Stimulated activated CD8-positive, alpha-beta memory T cell treated with anti-CD3 and anti-CD28 coated beads, Interleukin-15, amount 100 ng/mL, for 1 hour (primary cell): ENCODE results near the gene CDH23.

Experiments used
- DNase-seq: peaks from one replicate; pipeline ENCODE4 v3.0.0-alpha.2; 2020; ENCODE audit warnings: low read depth

CDH23 gene

DNA sequence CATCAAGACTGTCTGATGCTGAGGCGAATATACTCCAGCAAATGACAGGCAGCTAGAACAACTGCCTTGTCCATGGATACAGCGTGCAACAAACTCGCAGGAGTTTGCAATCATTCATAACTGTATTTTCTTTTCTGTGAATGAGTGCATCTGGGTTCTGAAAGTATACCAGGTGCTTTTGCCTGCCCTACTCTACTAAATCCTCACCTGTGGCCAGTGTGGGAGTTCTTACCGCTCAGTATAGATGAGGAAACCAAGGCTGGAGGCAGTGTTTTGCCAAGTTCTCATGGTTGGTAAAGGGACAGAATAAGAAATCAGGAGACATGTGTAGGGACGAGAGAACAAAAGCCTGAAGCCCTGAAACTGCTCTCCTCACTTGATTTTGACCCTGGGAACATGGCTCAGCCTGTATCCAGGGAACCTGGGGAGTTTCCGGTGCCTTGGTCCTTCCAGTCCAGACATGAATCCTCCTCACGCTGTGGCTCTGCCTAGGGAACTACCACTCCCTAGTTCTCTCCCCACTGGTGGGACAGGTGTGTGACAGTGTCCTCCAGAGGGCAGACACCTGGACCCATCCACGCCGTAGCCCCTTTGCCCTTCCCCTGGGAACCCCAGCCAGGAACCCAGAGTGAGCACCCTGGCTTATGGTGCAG is 142.0 kb downstream of the CDH23 start:
- DNase-seq: no peak

DNA sequence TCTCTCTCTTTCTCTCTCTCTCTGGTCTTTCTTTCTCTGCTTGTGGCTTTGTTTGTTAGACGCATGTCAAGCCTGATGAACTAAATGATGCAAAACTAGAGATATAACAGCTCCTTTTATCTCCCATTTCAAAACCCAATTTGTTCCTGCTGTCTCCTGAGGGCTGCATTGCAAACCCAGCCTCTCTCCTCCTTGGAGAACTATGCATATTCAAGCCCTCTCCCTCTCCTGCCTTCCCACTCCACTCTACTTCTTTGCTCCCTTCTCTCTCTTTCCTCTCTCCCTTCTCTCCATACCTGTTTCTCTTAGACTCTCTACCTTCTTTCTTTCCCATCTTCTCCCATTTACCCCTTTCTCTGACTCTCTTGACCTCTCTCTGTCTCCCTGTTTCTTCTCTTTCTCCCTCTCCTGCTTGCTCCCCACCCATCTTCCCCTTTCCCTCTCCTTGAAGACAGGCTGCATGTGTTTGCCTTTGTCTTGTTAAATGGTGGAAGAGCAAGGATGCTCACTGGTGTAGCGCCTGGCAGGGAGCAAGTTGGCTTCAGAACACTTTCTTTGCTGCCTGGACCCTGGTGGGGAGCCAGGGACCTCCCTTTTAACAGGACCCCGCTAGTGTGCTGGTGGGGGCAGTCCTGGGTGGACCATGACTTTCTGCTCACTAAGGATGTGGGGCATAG is 142.9 kb downstream of the CDH23 start:
- no peak for DNase-seq

DNA sequence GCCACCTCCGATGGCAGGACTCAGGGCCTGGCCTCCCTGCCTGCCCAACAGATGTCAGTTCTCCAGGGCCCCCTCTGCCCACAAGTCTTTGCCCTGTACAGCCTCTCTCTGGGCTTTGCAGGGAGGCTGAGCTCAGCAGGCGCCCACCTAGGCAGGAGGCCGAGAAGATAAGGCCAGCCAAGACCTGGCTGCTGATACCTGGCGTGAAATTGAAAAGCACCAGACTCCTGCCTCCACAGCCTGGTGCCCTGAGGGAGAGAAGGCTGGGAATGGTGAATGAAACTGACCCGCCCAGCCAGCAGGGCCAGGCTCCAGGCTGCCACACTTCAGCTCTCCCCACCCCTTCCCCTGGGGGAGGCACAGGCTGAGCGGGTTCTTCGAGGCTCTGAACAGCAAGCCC is 145.8 kb downstream of the CDH23 start:
- no peak for DNase-seq

DNA sequence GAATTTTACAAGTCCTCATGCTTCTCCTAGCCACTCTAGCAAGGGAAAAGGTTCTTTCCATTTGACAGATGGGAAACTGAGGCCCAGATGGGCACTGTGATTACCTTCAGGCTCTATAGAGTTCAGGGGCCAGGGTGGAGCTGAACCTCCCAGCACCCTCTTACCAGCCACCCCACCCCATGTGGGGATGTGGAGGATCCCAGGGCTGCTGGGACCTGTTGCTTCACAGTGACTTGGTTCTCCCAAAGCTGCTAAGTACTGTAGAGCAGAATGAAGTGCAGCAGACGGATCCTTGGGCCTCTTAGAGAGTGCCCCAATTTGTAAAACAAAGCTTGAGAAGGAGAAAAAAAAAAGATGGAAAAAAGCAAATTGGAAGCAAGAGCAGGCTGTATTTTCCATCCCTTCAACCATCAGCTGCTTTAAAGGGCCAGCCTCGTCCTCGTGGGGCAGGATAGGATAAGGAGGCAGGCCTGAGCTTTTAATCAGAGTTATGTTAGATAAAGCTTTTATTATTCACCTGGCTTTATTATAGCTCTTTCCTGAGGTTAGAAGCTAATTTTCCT is 147.0 kb downstream of the CDH23 start:
- DNase-seq: no peak

DNA sequence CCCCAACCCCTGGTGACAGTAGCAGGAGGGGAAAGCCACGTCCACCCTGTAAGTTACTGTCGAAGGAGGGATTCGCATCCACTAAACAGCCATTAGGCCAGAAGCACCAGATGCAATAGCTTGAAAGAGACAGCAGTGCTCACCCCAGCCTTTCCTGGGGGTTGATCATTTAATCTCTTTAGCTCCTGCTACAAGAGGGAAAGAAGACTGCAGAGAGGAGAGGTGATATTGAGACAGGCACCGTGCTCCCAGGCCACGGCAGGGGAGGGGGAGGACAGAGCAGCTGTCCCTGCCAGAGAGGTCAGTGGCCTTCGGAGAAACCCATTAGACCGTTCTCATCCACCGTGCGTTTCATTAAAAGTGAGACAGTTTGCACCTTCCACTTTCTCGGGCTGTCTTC is 148.3 kb downstream of the CDH23 start:
- no peak for DNase-seq

DNA sequence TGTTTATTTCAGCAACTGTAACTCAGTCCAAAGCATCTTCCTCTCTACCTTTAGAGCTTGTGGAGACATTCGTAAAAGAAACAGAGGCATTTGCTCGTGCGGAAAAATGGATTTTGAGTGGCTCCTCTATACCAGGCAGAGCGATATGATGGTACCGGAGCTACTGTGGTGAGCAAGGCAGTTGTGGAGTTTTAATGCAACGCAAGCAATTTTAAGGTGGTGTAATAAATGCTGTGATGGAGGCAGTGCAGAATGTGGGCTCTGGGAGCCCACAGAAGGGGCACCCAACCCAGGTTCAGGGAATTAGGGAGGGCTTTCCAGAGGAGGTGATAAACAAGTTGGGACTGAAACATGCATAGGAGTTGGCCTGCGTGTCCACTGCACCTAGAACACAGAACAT is 149.5 kb downstream of the CDH23 start:
- DNase-seq: no peak

DNA sequence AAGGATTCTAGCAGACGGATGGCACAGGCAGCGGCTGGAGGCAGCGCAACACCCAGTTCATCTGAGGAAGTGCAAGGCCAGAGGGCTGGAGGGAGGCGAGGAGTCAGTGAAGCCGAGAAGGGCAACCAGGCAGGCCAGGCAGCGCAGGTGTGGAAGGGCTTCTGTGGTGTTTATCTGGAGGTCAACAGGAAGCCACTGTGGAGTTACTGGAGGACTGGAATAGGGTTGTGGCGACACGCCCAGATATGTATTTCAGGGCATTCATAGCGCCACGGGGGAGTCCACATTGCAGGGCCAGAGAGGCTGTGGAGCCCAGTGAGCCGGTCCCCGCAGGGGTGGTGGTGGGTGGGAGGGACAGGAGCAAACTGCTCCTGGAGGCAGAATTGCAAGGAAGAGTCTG is 150.6 kb downstream of the CDH23 start:
- no peak for DNase-seq

DNA sequence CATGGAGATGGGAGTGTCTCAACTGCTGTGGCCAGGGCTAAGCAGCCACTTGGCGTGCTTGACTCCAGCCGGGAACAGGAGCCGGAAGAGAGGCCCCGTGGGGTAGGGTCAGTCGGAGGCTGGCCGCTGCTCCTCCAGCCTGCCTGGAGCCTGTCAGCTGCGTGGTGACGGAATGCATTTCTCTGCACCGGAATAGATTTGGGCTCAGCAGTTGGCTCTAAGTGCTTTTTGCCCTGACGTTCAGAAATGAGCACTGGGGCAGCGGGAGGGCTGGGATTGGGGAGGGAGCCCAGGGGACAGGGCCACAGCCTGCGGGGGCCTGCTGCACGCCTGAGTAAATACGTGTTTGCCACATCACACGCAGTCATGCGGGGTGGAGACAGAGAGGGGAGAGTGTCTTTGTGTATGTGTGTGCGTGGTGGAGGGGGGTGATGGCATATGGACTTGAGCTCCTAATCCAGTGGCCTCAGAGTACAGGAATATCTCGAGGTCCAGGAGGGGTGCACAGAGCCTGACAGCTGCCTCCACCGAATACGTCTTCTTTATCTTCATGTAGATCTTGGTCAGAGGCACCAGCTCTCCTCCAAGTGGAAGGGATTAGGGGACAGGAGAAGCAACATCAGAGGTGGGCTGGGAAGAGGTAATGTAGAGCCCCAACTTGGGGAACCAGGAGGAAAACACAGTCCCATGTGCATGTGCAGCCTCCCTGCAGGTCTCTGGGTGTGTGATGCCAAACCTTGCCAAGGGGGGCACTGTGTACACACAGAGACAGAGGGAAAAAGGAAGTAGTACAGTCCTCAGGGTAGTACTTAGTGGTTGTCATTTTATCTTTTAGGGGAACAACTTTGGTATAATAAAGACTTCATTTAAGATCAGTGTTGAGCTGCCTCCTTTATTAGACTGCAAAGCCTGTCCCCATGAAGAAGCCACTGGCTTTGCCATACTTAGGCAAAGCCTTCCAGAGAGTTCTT is 151.4 kb downstream of the CDH23 start:
- DNase-seq: no peak

DNA sequence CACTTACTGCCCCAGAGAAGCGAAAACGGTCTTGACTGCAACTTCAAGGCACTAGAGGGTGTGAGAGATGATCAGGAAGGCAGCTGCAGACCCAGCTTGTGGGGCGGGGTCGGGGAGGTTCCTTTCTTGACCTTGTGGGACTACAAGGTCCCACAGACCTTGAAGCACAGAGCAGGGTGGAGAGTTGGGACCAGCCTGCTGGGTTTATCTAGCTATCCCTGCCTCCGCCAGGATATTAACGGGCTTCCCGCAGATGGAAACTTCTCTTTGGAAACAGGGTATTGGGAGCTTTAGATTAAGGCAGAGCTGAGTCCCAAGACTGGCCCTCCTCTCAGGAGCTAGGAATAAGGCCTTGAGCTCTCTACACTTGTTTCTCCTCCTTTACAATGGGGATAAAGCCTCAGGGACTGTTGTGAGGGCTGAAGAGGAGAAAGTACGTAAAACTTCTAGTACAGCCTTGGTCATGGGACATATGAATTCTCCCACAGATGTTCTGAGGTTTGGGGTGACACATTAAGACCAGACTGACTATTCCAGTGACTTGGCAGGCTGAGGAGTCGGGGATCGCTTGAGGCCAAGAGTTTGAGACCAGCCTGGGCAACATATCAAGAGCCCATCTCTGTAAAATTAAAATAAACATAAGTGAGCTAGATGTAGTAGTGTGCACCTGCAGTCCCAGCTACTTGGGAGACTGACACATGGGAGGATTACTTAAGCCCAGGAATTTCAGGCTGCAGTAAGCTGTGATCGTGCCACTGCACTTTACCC is 153.2 kb downstream of the CDH23 start:
- DNase-seq: no peak

DNA sequence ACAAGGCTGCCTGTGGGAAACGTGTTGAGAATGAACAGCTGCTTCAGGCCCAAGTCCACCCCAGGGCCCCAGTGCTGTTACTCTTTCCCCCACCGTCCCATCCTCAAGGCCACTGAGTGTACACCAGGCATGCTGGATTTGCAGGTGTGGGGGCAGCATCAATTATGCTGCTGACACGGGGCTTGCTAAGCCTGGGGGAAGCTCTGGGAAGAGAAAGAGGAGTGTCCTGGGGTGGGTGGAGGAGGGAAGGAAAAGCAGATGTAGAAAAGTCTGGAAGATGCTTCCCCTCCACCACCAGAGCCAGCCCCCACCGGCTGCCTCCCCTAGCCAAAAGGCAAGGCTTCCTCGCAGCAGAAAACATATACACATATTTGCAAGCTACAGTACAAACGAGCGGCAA is 153.9 kb downstream of the CDH23 start:
- DNase-seq: no peak

DNA sequence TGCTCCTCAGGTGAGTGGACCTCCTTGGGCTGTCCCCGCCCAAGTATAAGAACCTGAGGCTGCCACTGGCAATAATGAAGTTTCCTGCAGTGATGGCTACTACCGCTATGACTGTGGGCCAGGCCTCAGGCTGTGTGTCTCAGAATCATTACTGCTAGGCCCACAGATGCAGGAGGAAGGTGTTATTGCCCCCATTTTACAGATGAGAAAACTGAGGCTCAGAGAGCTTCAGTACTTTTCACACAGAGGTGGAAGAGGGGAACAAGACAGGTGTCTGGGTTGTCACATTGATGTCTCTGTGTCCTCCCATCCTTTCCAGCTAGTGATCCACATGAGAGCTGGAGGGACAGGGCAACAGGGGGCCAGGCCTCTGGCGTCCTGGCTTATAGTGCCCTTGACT is 155.2 kb downstream of the CDH23 start:
- no peak for DNase-seq

DNA sequence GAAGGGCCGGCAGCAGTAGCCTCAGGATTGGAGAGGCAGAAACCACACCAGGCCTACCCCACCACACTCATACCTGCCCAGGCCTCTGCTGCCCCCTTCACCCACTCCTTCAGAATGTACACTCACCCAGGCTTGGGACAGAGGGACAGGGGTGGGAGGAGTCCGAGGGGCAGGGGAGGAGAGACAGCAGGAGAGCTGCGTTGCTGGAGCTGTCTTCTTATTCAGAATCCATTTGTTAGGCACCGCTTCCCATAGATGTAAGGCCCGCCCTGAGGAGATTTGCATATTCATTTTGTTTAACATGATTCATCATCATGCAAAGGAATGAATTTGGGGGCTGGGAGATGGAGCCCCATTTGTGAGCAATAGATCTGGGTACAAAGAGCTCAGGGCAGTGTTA is 156.7 kb downstream of the CDH23 start:
- no peak for DNase-seq

DNA sequence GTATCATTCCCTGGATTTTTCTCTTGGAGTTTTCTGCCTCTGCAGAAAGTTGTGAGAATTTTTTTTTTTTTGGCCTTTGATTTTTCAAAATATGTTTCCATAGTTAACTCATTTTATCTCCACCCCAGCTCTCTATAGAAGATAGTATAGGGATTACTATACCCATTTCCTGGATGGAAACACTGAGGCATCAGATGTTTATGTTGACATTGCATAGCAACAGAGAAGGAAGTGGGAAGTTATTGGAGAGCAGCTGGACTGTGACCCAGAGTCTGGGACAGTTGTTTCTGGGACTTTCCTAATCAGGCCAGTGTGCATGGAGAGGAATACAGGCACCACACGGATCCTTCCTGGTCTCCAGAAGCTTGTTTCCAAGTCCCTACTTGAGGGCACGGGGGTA is 158.0 kb downstream of the CDH23 start:
- DNase-seq: no peak

DNA sequence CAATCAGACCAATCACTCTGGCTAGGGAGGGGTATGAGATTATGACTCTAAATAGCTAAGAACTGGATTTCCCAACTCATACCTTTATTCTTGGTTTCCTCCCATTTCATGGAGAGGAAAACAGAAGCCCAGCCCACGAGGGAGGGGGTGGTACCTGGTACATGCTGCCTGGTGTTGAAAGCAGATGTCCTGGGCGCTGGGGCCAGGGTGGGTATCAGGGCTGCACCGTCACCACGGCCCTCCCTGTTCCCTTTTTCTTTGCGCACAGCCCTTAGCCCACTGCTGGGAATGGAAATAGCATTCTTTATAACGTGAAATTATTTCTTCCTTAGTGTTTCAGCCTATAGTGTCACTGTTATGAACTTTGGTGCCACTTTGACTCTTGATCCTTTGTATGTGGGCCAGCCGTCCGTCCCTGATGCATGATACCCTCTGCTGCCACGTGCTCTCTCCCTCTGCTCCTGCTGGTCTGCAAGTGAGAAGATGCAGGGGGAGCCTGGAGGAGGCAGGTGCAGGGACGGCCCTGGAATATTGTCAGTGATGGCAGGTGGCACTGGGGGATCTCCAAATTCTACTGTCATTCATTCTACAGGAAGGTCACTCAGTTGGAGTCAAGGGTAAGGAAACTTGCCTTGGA is 158.5 kb downstream of the CDH23 start:
- DNase-seq: no peak

DNA sequence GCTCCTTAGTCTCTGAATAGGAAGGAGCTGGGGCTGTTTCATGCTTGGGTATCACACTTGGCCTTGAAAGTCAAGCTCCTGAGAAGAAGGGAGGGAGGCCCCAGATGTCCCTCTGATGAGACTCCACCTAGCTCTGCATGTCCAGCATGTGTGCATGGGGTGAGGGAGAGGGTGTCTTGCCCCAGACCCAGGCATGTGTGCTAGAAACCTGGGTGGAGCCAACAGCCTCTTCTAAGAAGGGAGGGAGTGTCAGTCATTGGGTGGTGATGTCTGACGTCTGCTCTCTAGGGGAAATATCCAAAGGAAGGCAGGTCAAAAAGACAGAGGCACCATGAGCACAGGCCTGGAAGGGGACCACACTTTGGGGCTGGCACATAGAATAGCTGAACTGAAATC is 159.0 kb downstream of the CDH23 start:
- no peak for DNase-seq

DNA sequence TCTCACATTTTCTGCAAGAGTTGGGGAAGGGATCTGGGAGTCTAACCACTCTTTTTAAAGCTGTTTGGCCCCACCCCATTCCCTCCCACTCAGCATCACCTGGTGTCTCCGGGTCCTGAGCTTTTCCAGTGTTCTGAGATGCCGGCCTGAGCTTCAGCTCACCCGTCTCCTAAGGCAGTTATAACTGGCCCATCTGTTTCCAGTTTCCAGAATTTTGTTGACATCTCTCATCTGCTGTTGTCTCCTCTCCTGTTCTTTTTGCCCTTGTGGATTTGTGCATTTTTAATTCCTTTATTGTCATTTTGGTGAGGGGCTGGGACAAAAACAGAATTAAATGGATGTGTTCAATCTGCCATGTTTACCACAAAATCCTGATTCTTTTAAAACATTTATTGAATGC is 162.3 kb downstream of the CDH23 start:
- DNase-seq: no peak

DNA sequence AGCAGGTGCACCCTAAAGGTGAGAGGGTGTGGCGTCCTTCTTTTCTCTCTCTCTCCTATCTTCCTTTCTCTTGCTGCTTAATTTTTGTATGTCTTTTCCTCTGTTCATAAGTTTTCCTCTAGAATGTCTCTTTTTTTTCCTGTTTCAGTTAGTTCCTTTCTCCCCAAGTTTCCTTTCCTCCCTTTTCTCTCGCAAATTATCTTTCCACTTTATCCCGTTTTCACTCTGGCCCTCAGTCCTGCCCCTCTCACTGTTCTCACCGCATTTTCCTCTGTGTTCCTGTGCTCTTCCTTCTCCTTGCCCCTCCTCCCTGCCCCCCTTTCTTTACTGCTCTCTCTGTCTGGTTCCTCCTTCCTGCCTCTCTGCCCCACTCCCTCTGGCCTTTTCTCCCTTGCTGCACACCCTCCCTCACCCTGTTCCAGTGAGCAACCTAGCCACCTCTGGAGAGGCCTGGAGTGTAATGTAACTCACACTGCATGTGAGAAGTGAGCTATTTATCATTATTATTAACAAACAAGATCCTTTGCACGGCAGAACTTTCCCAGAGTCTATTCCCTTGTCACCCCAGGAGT is 164.4 kb downstream of the CDH23 start:
- no peak for DNase-seq

DNA sequence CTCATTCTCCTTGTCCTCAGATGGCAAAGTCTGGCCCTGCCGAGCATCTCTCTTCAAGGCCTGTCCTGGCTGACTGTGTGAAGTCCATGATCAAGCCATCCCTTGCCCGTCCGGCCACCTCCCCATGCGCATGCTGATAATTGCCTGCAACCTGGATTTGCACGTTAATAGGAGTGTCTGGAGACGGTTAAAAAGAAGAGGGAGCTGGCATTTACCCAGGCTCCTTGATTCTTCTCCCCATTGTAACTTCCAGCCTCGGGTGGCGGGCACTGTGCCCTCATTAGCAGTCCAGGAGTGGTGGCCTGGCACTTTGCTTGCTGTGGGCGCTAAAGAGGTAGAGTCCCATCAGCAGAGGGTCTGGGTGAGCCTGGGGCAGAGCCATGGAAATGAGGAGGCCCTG is 165.5 kb downstream of the CDH23 start:
- no peak for DNase-seq

DNA sequence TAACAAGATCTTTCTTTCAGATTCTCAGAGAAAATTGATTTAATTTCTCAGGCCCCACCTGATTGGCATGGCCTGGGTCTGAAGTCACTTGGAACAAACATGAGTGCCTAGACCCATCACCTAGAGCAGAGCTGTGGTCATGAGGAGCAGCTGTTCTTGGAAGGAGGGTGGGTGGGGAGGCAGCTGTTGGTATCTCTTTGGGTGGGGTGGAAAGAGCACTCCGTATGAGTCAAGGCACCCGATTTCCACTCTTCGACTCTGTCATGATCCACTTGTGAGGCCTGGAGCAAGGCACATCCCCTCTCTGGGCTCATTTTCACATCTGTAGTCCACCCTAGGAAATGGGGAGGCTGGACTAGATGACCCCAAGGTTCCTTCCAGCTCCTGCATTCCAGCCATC is 166.2 kb downstream of the CDH23 start:
- no peak for DNase-seq

DNA sequence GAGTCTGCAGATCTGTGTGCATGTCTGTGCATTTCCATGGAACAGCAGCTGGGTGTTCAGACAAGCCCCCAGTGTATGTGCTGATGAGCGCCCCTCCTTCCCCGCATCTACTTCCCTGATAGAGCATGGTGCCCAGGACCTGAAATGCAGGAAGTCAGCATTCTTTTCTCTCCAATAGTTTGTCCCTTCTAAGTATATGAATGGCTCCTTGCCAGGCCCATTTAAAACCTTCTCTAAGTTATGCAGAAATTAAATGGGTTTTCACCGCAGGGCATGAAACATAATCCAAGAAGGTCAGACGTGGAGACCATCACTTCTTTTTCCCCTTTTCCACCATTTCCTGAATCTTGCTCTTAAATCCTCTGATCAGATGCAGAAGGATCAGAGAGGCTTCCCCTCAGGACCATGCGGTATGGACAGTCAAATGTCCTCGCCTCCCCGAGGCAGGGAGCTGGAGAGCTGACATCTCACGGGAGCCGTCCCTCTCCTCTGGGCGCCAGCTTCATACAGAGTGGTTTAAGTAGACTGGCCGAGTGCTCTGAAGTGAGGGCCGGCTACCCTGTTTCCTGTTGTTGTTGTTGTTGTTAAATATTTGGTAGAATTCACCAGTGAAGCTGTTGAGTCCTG is 167.6 kb downstream of the CDH23 start:
- DNase-seq: no peak
